Fibroblast of lung (primary cell): Measurements from ENCODE around the gene IDE. TPM values are rescaled to one million over a fixed set of nuclear protein-coding genes. Genes with fewer than 3 reads are reported as not detected.

Experiments used
- DNase-seq, 2 donors: peaks; one replicate each; pipeline versions ENCODE4 v3.0.0 to v3.0.0-alpha.2; 2010; ENCODE audit warnings: low read depth in 2 of 2
- H2AFZ ChIP-seq: 2 replicates; pipeline ENCODE4 v1.5.1; 2012; ENCODE audit warnings: low read length, control low read depth, inconsistent platforms
- H3K27ac ChIP-seq: 2 replicates; pipeline ENCODE4 v1.5.1; 2011; ENCODE audit warnings: low read length, control low read depth; ENCODE audit not compliant: insufficient read depth
- H3K27me3 ChIP-seq: 2 replicates; pipeline ENCODE4 v1.5.1; 2011; ENCODE audit warnings: mild to moderate bottlenecking, low read length; ENCODE audit not compliant: control insufficient read depth, insufficient read depth
- H3K36me3 ChIP-seq: 2 replicates; pipeline ENCODE4 v1.5.1; 2011; ENCODE audit warnings: low read length; ENCODE audit not compliant: control insufficient read depth, insufficient read depth
- H3K4me1 ChIP-seq: 2 replicates; pipeline ENCODE4 v1.5.1; 2011; ENCODE audit warnings: low read length; ENCODE audit not compliant: control insufficient read depth, insufficient read depth; ENCODE audit errors: extremely low read depth
- H3K4me2 ChIP-seq: 2 replicates; pipeline ENCODE4 v1.5.1; 2011; ENCODE audit warnings: low read length, control low read depth; ENCODE audit not compliant: insufficient read depth; ENCODE audit errors: extremely low read depth
- H3K4me3 ChIP-seq, 4 experiments: fragments of 200-600 bp in 1 of 4; sonication (generic) in 1 of 4; replicated peaks in 1 of 4; 2 replicates each; pipeline ENCODE4 v1.5.1; 2011 to 2016; ENCODE audit warnings: low read length in 4 of 4, low read depth in 3 of 4, mild to moderate bottlenecking in 3 of 4, control low read depth in 2 of 4, inconsistent platforms in 1 of 4, mixed read lengths in 1 of 4; ENCODE audit not compliant: insufficient read depth in 1 of 4; ENCODE audit errors: control extremely low read depth in 1 of 4
- H3K79me2 ChIP-seq: 2 replicates; pipeline ENCODE4 v1.5.1; 2012; ENCODE audit warnings: mild to moderate bottlenecking, low read length, inconsistent platforms; ENCODE audit not compliant: control insufficient read depth, insufficient read depth
- H3K9ac ChIP-seq: 2 replicates; pipeline ENCODE4 v1.5.1; 2011; ENCODE audit warnings: mild to moderate bottlenecking, low read length, control low read depth; ENCODE audit not compliant: insufficient read depth
- H3K9me3 ChIP-seq: 2 replicates; pipeline ENCODE4 v1.5.1; 2012; ENCODE audit warnings: low read depth, low read length; ENCODE audit not compliant: control insufficient read depth, insufficient read depth
- H4K20me1 ChIP-seq: 2 replicates; pipeline ENCODE4 v1.5.1; 2011; ENCODE audit warnings: low read length; ENCODE audit not compliant: control insufficient read depth, insufficient read depth; ENCODE audit errors: extremely low read depth
- EZH2 ChIP-seq: IDR thresholded peaks from 2 replicates; pipeline ENCODE4 v1.5.1; 2012; ENCODE audit warnings: low read length, control low read depth, mild to moderate bottlenecking; ENCODE audit errors: missing control alignments
- polyA plus RNA-seq, 2 donors: library from polyadenylated mRNA; depleted of rRNA in 1 of 2; stranded (reverse) in 1 of 2; unstranded in 1 of 2; fragments of >200 nt; gene quantifications; 2 replicates each; pipeline ENCODE4 v1.2.1, GENCODE V29; 2011 to 2012; ENCODE audit warnings: missing spikeins in 1 of 2
- total RNA-seq: library from RNA; depleted of rRNA; stranded (reverse); fragments of >200 nt; gene quantifications from 2 replicates; pipeline ENCODE4 v1.2.1, GENCODE V29; 2014
- TF ChIP-seq, protein P1 (sequence below), 2 donors: IDR thresholded peaks in 1 of 2; conservative IDR thresholded peaks in 1 of 2; 1 replicate in 1 of 2; 2 replicates in 1 of 2; pipeline ENCODE4 v1.5.1; 2011 to 2012; ENCODE audit warnings: low read length in 2 of 2, control low read depth in 1 of 2, inconsistent platforms in 1 of 2, low read depth in 1 of 2, mild to moderate bottlenecking in 1 of 2

Gene IDE
- total and polyA plus RNA-seq, 2 donors (not counting 1 experiment from before 2014, with no cell fraction given), result 21.3 to 24.5 TPM

DNA sequence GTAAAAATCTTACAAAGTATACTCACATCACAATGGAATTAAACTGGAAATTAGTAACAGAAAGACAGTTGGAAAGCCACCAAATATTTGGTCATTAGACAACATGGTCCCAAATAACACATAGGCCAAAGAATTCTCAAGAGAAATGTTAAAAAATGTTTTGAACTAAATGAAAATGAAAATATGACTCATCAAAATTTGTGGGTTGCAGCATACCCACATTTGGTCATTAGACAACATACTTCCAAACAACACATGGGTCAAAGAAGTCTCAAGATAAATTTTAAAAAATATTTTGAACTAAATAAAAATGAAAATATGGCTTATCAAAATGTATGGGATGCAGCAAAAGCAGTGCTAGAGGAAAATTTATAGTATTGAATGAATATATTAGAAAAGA lies 152.3 kb downstream of the IDE start:
- Histone ChIP-seq H4K20me1 (no peaks in the 10 kb centered on the region), H2AFZ (no peak overlapping the region), H3K4me2 (no peak overlapping the region), H3K27ac (no peak overlapping the region), H3K36me3 (no peaks in the 10 kb centered on the region), H3K27me3 (peaks cover 3% of the 10 kb centered on the region), H3K9ac (no peak overlapping the region), H3K79me2 (no peaks in the 10 kb centered on the region), H3K9me3 (no peaks in the 10 kb centered on the region), H3K4me3 (no peak overlapping the region), H3K4me1 (no peaks in the 10 kb centered on the region)
- TF ChIP-seq, protein P1, sequence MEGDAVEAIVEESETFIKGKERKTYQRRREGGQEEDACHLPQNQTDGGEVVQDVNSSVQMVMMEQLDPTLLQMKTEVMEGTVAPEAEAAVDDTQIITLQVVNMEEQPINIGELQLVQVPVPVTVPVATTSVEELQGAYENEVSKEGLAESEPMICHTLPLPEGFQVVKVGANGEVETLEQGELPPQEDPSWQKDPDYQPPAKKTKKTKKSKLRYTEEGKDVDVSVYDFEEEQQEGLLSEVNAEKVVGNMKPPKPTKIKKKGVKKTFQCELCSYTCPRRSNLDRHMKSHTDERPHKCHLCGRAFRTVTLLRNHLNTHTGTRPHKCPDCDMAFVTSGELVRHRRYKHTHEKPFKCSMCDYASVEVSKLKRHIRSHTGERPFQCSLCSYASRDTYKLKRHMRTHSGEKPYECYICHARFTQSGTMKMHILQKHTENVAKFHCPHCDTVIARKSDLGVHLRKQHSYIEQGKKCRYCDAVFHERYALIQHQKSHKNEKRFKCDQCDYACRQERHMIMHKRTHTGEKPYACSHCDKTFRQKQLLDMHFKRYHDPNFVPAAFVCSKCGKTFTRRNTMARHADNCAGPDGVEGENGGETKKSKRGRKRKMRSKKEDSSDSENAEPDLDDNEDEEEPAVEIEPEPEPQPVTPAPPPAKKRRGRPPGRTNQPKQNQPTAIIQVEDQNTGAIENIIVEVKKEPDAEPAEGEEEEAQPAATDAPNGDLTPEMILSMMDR (conservative IDR thresholded peaks at IDR 0.05 in 1 of 2, IDR thresholded peaks at IDR 0.05 in 1 of 2; ENCODE audit: low read depth in 1 of 2, low read length in 2 of 2), result no peak
- no peak for TF ChIP-seq EZH2
- no peak for DNase-seq

DNA sequence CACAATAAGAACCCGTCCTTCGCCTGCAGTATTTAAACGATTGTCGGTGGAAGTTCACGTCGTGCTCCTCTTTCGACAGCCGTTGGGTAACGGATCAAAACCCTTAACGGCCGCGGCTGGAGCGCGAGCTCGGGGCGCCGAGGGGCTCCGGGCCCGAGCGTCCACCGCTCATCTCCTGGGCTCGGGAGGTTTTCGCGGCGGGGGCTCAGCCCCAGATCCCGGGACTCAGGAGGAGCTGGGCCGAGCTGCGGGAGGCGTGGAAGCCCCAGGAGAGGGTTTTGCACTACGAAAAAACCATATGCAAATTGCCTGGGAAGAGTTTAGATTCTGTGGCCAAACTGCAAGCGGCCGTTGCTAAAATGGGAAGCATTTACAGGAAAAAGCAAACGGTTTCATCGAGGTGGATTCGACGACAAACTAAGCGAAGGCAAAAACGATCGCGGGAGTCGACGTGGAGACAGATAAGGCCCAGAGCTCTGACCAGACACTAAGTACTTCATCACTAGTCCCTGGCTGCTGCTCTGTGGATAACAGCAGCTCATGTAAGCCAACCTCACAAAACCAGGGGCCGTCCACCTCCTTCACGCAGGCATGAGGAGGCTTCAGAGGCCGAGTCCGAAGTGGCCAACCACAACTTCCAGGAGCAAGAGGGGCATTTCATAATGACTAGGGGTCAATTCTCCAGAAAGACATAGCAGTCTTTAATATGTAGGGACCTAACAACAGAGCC lies 153.2 kb downstream of the IDE start:
- no peak overlapping the region for H3K27ac ChIP-seq
- no peak for DNase-seq
- peaks cover 3% of the 10 kb centered on the region for H3K27me3 ChIP-seq
- no peaks in the 10 kb centered on the region for H3K79me2 ChIP-seq
- peak overlapping the region; percentile 27 for H3K4me2 ChIP-seq
- H3K9me3 ChIP-seq, result no peaks in the 10 kb centered on the region
- no peak overlapping the region for H3K9ac ChIP-seq
- H3K4me3 ChIP-seq, result peak overlapping the region in 2 of 4 experiments; percentile 32 to 44
- no peaks in the 10 kb centered on the region for H4K20me1 ChIP-seq
- TF ChIP-seq, protein P1 (conservative IDR thresholded peaks at IDR 0.05 in 1 of 2, IDR thresholded peaks at IDR 0.05 in 1 of 2; ENCODE audit: low read depth in 1 of 2, low read length in 2 of 2), result no peak
- no peak for TF ChIP-seq EZH2
- H3K36me3 ChIP-seq, result no peaks in the 10 kb centered on the region
- H3K4me1 ChIP-seq, result no peaks in the 10 kb centered on the region
- peak overlapping the region; percentile 34 for H2AFZ ChIP-seq

DNA sequence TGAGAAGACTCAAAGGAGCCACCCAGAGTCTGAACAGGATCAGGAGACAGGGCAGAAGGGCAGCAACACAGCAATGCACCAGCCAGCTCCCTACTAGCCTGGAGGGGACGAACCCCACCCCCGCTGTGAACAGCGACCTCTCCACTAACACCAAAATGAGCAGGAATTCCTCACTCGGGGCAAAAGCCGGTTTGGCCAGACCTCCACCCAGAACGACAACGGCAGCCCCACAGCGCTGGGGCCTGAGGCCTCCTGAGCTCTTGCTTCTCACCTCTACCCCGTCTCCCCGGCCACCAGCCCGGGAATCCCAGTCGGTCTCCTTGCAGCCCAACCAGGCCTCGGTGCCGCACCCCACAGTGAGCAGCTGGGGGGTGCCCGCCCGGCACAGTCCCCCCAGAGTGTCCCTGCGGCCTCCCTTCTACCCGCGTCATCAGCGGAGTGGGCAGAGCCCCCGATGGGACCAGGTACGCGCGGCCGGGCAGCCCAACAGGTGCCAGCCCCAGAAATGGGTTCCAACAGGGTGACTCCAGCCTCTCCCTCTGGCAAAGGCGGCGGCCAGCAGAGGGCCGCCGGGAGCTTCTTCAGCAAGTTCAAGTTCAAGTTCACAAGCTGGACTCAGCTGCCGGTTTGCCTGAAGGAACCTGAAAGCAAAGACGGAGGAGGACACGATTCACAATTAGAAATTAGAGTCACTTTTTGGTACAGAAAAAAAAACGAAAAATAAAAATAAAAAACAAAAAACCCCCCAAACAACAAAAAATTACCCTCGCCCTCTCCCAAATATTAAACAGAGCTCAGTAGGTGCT lies 153.9 kb downstream of the IDE start:
- Histone ChIP-seq H3K36me3 (no peaks in the 10 kb centered on the region), H3K4me3 (peak overlapping the region in 2 of 4 experiments; percentile 32 to 44), H3K79me2 (no peaks in the 10 kb centered on the region), H4K20me1 (no peaks in the 10 kb centered on the region), H3K9me3 (no peaks in the 10 kb centered on the region), H3K27me3 (peaks cover 3% of the 10 kb centered on the region), H2AFZ (peak overlapping the region; percentile 34), H3K4me2 (no peak overlapping the region), H3K9ac (no peak overlapping the region), H3K27ac (no peak overlapping the region), H3K4me1 (no peaks in the 10 kb centered on the region)
- no peak for TF ChIP-seq EZH2
- TF ChIP-seq, protein P1 (conservative IDR thresholded peaks at IDR 0.05 in 1 of 2, IDR thresholded peaks at IDR 0.05 in 1 of 2; ENCODE audit: low read depth in 1 of 2, low read length in 2 of 2), result peak; percentile 16 to 63
- DNase-seq, result peak; percentile 33 to 62
